Erythroblast (primary cell): ENCODE measurements around the gene ZNF677.
"Not testable (repeated sequence)": the region's sequence is repeated elsewhere in the genome, so short reads cannot be mapped to it uniquely, and the experiment has no call there.

Source experiments
- DNase-seq, 2 experiments: peaks; one replicate each; lab custom pipeline; 2025; lab: John Stamatoyannopoulos, UW
- GATA1 ChIP-seq: IDR thresholded peaks from 2 replicates; pipeline ENCODE4 v1.6.1; 2011; ENCODE audit warnings: low read depth, mild to moderate bottlenecking, control low read depth, low read length, moderate library complexity
- POLR2A ChIP-seq: IDR thresholded peaks from 2 replicates; pipeline ENCODE4 v1.6.1; 2011; ENCODE audit warnings: mild to moderate bottlenecking, low read length

Gene ZNF677

DNA sequence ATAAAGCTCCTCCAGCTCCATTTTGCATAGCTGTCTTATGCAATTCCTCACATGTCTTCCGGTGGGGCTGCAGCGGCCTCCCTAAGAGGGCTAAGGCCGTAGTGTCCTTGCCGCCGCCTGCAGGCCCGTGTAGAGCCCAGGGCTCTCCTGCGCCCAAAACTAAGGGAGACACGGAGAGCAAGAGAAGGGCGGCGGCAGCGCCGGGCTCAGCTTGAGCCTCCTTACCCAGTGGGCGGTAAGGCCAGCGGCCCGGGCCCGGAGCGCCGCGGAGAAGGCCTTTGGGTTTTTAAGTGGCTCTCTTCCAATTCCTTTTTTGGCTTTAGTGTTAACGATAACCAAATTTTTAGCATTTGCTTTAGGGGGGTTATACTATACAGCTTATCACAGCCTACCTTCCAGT is 30.1 kb downstream of the ZNF677 start:
- TF ChIP-seq GATA1 (no peak), POLR2A (no peak)
- no peak for DNase-seq

DNA sequence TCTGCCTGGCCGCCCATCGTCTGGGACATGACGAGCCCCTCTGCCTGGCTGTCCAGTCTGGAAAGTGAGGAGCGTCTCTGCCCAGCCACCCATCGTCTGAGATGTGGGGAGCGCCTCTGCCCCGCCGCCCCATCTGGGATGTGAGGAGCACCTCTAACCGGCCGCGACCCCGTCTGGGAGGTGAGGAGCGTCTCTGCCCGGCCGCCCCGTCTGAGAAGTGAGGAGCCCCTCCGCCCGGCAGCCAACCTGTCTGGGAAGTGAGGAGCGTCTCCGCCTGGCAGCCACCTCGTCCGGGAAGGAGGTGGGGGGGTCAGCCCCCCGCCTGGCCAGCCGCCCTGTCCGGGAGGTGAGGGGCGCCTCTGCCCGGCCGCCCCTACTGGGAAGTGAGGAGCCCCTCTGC is 32.0 kb downstream of the ZNF677 start:
- not testable (repeated sequence) for DNase-seq

DNA sequence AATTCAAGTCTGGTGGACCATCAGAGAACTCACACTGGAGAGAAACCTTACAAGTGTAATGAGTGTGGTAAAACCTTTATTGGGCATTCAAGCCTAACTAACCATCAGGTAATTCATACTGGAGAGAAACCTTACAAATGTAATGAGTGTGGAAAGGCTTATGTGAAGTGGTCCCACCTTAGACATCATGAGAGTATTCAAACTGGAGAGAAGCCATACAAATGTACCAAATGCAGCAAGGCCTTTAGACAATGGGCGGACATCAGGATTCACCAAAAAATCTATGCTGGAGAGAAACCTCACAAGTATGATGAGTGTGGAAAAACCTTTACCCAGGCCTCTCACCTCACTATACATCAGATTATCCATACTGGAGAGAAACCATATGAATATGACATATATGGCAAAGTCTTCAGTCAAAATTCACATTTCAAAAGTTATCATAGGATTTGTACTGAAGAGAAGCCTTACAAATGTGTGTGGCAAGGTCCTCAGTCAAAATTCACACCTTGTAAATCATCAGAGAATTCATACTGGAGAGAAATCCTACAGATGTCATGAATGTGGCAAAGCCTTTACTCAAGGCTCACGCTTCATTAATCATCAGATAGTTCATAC is 41.9 kb downstream of the ZNF677 start:
- no peak for TF ChIP-seq POLR2A
- TF ChIP-seq GATA1 = no peak
- DNase-seq = no peak

DNA sequence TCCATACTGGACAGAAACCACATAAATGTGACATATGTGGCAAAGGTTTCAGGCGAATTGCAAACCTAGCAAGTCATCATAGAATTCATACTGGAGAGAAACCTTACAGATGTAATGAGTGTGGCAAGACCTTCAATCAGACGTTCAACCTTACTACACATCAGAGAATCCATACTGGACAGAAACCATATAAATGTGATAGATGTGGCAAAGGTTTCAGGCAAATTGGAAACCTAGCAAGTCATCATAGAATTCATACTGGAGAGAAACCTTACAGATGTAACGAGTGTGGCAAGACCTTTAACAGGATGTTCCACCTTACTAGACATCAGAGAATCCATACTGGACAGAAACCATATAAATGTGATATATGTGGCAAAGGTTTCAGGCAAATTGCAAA is 43.1 kb downstream of the ZNF677 start:
- DNase-seq = not testable (repeated sequence)

DNA sequence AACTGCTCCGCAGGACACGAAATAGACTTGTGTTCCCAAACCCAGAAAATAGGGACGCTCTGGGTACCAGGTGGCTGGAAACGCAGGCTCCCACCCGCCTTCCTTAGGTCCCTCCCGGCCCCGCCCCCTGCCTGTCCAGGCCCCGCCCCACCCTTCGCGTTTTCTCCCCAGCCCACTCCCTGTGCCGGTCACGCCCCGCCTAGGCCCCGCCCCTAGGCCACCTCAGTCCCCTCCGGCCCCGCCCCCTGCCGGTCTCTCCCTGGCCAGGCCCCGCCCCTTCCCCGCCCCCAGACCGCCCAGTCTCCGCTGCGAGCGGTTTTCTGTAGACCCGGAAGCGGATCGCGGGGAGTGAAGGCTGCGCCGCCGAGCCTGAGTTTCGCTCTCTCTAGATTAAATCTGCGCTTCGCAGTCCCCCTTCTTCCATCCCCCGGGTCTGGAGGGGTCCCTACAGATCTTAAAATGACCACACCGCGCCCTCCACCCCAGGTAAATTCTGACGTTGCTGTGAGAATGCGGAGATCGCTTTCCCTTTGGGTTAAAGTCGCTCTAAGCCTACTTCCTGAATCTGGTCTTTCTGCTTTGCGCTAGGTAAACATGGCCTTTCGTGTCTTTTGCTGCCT is 57.8 kb downstream of the ZNF677 start:
- no peak for TF ChIP-seq POLR2A
- TF ChIP-seq GATA1 = no peak
- peak; percentile 62 to 81 for DNase-seq

DNA sequence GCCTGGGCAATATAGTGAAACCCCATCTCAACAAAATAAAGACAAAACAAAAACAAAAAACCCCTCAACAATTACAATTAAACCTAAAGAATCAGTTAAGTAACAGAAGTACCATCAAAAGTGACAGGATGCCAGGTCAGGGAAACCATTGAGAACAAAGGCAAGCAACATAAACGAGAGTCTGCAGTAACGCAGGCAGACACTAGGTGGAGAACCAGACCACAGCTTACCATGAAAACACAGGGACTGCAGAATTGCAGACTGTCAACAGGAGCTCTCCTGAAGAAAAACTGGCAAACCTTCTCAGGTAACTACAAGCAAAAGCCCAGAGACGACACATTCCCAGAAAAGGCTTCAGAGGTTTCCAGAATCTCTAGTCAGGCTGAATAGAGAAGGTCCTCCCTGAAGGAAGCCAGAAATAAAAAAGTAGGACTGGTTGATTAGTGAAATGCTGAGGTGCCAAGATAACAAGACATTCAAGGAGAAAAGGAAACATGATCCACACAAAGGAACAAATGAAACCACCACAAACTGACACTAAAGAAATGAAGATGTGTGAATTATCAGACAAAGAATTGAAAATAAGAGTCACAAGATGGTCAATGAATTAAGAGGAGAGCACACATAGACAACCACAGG is 59.3 kb downstream of the ZNF677 start:
- no peak for TF ChIP-seq POLR2A
- TF ChIP-seq GATA1 = no peak
- peak; percentile 56 to 64 for DNase-seq

DNA sequence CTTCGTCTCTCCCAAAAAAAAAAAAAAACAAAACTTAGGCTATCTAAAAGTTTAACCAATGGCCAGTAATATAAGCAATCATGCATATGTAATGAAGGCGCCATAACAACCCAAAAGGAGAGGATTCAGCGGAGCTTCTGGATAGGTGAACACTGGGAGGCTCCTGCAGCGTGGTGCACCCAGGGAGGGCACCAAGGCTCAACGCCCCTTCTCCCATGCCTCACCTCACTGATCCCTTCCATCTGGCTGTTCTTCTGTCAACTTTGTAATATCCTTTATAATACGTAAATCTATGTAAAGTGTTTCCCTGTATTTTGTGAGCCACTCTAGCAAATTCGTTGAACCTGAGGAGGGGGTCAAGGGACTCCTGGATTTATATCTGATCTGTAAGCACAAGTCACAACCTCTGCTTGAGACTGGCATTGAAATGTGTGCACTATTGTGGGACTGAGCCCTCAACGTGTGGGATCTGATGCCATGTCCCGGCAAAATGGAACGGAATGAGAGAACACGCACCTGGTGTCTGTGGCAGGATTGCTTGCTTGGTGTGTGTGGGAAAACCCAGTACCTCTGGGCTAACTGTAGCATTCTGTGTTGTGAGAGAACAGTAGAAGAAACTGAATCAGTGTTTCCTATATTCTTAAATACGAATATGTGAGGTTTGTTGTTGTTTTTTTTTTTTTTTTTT is 61.0 kb downstream of the ZNF677 start:
- no peak for TF ChIP-seq GATA1
- no peak for TF ChIP-seq POLR2A

DNA sequence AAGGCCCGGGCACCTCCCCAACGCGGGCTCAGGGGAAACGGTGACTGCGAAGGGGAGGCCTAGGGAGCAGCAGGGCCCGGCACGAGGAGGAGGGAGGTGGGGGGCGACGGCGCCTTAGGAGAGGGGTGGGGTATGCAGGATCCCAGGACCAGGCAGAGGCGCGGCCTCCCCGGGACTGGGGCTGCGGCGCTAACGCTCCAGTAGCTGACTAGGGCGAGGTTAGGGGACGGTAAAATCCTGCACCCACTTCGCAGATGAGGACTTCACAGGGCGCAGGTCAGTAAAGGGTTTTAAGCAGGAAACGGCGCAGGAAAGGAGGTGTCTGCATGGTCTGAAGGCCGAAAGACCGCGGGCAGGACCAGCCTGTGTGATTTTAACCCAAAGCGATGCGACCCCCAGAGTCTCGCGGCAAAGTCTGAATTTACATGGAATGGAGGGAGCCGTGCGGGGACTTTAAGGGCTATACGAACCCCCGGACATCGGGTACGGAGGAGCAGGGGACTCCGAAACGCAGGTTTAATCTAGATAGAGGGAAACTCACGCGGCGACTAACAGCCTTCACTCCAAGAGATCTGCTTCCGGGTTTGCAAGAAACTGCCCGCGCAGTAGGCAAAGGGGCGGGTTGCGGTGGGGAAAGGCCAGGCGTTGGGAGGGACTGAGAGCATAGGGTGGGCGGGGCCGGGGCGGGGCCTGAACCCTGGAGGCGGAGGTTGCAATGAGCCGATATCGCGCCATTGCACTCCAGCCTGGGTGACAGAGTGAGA is 61.7 kb downstream of the ZNF677 start, which contains the start of gene ZNF665:
Gene ZNF665 (minus strand): TSS at position 588 of the 764 bp plus-strand sequence. CDS start 10,460 bp downstream, outside the sequence.
- TF ChIP-seq GATA1 = no peak
- peak; percentile 22 for TF ChIP-seq POLR2A
- DNase-seq = peak; percentile 67 to 77

More for the DNA sequence above, 61.0 kb downstream of the ZNF677 start:
- DNase-seq = no peak

DNA sequence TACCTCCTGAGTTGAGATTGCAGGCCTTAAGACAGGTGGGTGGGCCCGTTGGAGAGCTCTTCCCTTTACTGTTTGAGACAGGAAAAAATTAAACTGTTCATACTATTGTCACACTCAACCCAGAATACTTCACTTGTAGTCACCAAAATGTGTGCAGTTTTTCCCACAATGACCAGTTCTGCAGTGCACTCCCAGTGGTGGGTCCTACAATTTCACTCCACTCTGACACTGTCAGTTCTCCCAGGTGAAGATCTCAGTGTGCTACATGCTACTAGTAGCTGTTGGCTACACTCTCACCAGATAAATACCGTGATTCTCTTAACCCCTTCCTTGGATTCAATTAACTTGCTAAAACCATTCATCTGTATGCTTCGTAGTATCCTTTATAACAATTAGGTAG is 64.4 kb downstream of the ZNF677 start:
- TF ChIP-seq POLR2A (no peak), GATA1 (no peak)

DNA sequence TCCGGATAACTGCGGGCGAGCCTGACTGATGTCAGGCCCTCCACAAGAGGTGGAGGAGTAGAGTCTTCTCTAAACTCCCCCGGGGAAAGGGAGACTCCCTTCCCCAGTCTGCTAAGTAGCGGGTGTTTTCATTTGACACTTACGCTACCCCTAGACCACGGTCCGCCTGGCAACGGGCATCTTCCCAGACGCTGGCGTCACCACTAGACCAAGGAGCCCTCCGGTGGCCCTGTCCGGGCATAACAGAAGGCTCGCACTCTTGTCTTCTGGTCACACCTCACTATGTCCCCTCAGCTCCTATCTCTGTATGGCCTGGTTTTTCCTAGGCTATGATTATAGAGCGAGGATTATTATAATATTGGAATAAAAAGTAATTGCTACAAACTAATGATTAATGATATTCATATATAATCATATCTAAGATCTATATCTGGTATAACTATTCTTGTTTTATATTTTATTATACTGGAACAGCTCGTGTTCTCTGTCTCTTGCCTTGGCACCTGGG is 64.9 kb downstream of the ZNF677 start:
- DNase-seq = not testable (repeated sequence)

More for the DNA sequence above, 64.4 kb downstream of the ZNF677 start:
- no peak for DNase-seq
